ENCODE results near the gene TSPAN15. TPM values are rescaled to one million over a fixed set of nuclear protein-coding genes. Genes with fewer than 3 reads are reported as not detected.

The TSPAN15 gene
- total RNA-seq, 1 experiment from 2014 or later, result 7.7 TPM

DNA sequence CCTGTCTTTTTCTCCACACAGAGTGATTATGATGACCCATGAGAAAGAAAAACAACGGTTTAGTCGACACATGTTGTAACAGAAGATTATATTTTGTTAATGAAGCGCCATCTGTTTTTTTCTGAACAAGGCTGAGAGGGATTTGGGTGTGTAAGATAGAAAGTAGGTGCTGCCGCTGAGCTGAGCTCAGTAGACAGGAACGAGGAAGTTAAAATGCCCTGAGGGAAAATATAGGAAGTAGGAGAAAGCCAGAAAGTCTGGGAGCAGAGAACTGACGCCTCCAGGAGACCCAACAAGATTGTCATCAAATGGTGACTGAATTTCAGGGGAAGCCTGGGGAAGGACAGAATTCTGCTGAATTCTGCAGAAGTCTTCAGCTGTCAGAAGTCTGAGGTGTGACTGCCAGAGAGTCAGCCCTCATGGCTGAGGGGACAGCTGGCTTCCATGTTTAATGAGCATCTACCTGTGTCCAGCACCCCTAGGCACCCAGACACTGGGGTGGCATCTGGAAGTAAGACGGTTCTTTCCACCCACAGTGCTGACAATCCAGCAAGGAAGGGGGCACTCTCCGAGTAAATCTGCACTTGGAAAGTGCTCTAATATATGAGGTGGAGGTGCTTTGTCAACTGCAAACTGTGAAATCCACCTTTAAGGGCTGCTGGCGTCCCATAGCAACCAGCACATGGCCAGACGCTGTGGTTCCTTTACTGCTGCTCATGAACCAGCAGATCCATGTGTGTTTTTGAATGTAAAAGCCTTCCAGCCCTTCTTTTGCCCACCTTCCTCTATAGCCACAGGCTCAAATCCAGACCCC is 12.5 kb upstream of the TSPAN15 start:
- Mint-ChIP-seq H3K36me3 (ENCODE audit: insufficient read depth in 1 of 3, low read depth in 3 of 3) (no peaks in the 10 kb centered on the region), H3K9me3 (peaks cover 0 to 4% of the 10 kb centered on the region in 2 experiments; a peak in 2 of 5 replicates), H3K27ac (no peak overlapping the region), H3K4me1 (peaks cover 3 to 10% of the 10 kb centered on the region in 2 experiments; a peak in 3 of 4 replicates), H3K27me3 (ENCODE audit: low read depth) (peaks cover 46% of the 10 kb centered on the region), H3K4me3 (no peak overlapping the region)
- H4K91ac ChIP-seq (ENCODE audit: insufficient read length, low read depth, low read length), result no peak overlapping the region
- no peaks in the 10 kb centered on the region for H3K9me3 ChIP-seq (ENCODE audit: control insufficient read depth, low read depth, low read length)
- H3K27ac ChIP-seq (ENCODE audit: insufficient read length, low read depth, low read length), result no peak overlapping the region
- no peaks in the 10 kb centered on the region for H3K79me1 ChIP-seq (ENCODE audit: insufficient read depth, low read depth, low read length, poor library complexity, severe bottlenecking)
- H2BK20ac ChIP-seq (ENCODE audit: low read depth, low read length, poor library complexity, severe bottlenecking), result no peak overlapping the region
- H3K18ac ChIP-seq (ENCODE audit: insufficient read length, low read depth, low read length), result no peak overlapping the region
- no peak overlapping the region for H4K8ac ChIP-seq (replicated peaks; ENCODE audit: insufficient read length, low read depth, low read length)
- no peak overlapping the region for H3K23ac ChIP-seq (ENCODE audit: insufficient read length, low read depth, low read length)
- no peak overlapping the region for H3K9ac ChIP-seq (ENCODE audit: extremely low read depth, insufficient read length, low read length)
- H3K4me1 ChIP-seq (ENCODE audit: insufficient read depth, low read length), result no peaks in the 10 kb centered on the region
- no peak overlapping the region for H2BK12ac ChIP-seq (ENCODE audit: insufficient read length, low read depth, low read length)
- H2AFZ ChIP-seq (ENCODE audit: low read length), result no peak overlapping the region
- no peak overlapping the region for H3T11ph ChIP-seq (ENCODE audit: low read length)
- no peak overlapping the region for H3K4me2 ChIP-seq (ENCODE audit: insufficient read depth, insufficient read length, low read length)
- no CpG with 5 or more reads among the region's 10 CpGs for WGBS (ENCODE audit: extremely low coverage, insufficient read length, low lambda C conversion rate)
- H3K27me3 ChIP-seq (ENCODE audit: insufficient read depth, low read length), result no peaks in the 10 kb centered on the region
- TF ChIP-seq, protein P1, sequence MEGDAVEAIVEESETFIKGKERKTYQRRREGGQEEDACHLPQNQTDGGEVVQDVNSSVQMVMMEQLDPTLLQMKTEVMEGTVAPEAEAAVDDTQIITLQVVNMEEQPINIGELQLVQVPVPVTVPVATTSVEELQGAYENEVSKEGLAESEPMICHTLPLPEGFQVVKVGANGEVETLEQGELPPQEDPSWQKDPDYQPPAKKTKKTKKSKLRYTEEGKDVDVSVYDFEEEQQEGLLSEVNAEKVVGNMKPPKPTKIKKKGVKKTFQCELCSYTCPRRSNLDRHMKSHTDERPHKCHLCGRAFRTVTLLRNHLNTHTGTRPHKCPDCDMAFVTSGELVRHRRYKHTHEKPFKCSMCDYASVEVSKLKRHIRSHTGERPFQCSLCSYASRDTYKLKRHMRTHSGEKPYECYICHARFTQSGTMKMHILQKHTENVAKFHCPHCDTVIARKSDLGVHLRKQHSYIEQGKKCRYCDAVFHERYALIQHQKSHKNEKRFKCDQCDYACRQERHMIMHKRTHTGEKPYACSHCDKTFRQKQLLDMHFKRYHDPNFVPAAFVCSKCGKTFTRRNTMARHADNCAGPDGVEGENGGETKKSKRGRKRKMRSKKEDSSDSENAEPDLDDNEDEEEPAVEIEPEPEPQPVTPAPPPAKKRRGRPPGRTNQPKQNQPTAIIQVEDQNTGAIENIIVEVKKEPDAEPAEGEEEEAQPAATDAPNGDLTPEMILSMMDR (conservative IDR thresholded peaks at IDR 0.05), result no peak
- no peaks in the 10 kb centered on the region for H3K79me2 ChIP-seq (ENCODE audit: insufficient read depth, low read length)
- no peak overlapping the region for H3K4ac ChIP-seq (ENCODE audit: low read depth, low read length)
- H2AK5ac ChIP-seq (ENCODE audit: insufficient read length, low read length), result no peak overlapping the region
- H3K56ac ChIP-seq (ENCODE audit: insufficient read length, low read depth, low read length), result no peak overlapping the region
- no peak for DNase-seq
- no peak overlapping the region for H2BK15ac ChIP-seq (ENCODE audit: low read depth, low read length)
- no peaks in the 10 kb centered on the region for H3K23me2 ChIP-seq (ENCODE audit: insufficient read length, low read depth, low read length, poor library complexity, severe bottlenecking)
- H4K20me1 ChIP-seq (ENCODE audit: control insufficient read depth, insufficient read depth, insufficient read length), result no peaks in the 10 kb centered on the region
- no peak overlapping the region for H2BK120ac ChIP-seq (ENCODE audit: low read depth, low read length, poor library complexity, severe bottlenecking)
- H2BK5ac ChIP-seq (ENCODE audit: insufficient read length, low read length), result no peak overlapping the region
- H3K14ac ChIP-seq (ENCODE audit: insufficient read depth, low read length), result no peak overlapping the region
- H4K5ac ChIP-seq (ENCODE audit: insufficient read length, low read depth, low read length), result no peak overlapping the region

All from H9 (cell line).